H1 (cell line): ENCODE measurements around the gene TPBGL. TPM values are rescaled to one million over a fixed set of nuclear protein-coding genes. Genes with fewer than 3 reads are reported as not detected.

ENCODE experiments used
- CTCF ChIA-PET: fragments of 300-600 bp; sonication (Branson Sonifier 250); formaldehyde crosslinking; loops from one replicate; lab custom pipeline; 2021; ENCODE audit not compliant: partially characterized antibody; lab: Charles Lee
- POLR2A ChIA-PET: fragments of 300-600 bp; sonication (Branson Sonifier 250); formaldehyde crosslinking; loops from one replicate; lab custom pipeline; 2021; ENCODE audit warnings: inconsistent platforms; ENCODE audit not compliant: partially characterized antibody; lab: Charles Lee
- DNase-seq, 2 experiments: peaks; one replicate each; pipeline versions ENCODE4 v3.0.0 to v3.0.0-alpha.2; 2010 to 2022; ENCODE audit warnings: low spot score in 2 of 2, low read depth in 1 of 2, mixed read lengths in 1 of 2
- FAIRE-seq: peaks from 2 replicates; lab custom pipeline; 2011; peaks lifted over from hg19 to GRCh38; lab: Jason Lieb, UNC
- H2AFZ ChIP-seq: 2 replicates; pipeline ENCODE4 v1.8.1; 2012; ENCODE audit warnings: low read length, inconsistent platforms
- H2AK5ac ChIP-seq: 2 replicates; pipeline ENCODE4 v1.6.1; 2013; ENCODE audit warnings: low read depth, low read length
- H2BK120ac ChIP-seq: replicated peaks from 2 replicates; pipeline ENCODE3; 2013; ENCODE audit warnings: low read depth, low read length, inconsistent platforms
- H2BK12ac ChIP-seq: 2 replicates; pipeline ENCODE4 v1.6.1; 2013; ENCODE audit warnings: low read depth, low read length
- H2BK15ac ChIP-seq: 2 replicates; pipeline ENCODE4 v1.6.1; 2013; ENCODE audit warnings: low read length
- H2BK20ac ChIP-seq: 2 replicates; pipeline ENCODE4 v1.6.1; 2013; ENCODE audit warnings: low read length
- H2BK5ac ChIP-seq: 2 replicates; pipeline ENCODE4 v1.6.1; 2013; ENCODE audit warnings: low read depth, low read length
- H3K14ac ChIP-seq: 2 replicates; pipeline ENCODE4 v1.6.1; 2013; ENCODE audit warnings: inconsistent platforms; ENCODE audit not compliant: insufficient read length
- H3K18ac ChIP-seq: 2 replicates; pipeline ENCODE4 v1.6.1; 2013; ENCODE audit warnings: low read length; ENCODE audit errors: extremely low read depth
- H3K23ac ChIP-seq: 2 replicates; pipeline ENCODE4 v1.6.1; 2013; ENCODE audit warnings: inconsistent platforms; ENCODE audit not compliant: insufficient read length
- H3K23me2 ChIP-seq: 2 replicates; pipeline ENCODE4 v1.6.1; 2013; ENCODE audit warnings: low read depth, low read length
- H3K27ac ChIP-seq: 2 replicates; pipeline ENCODE4 v1.6.1; 2011; ENCODE audit warnings: low read depth, low read length, inconsistent platforms
- H3K27me3 ChIP-seq, 4 experiments: replicated peaks in 1 of 4; 1 replicate in 1 of 4; 2 replicates in 3 of 4; pipeline versions ENCODE4 v1.6.1 to v1.8.1; 2011 to 2013; ENCODE audit warnings: low read length in 3 of 4, mild to moderate bottlenecking in 3 of 4, inconsistent platforms in 2 of 4, mixed read lengths in 2 of 4, moderate library complexity in 1 of 4; ENCODE audit not compliant: control insufficient read depth in 3 of 4, insufficient read depth in 3 of 4; ENCODE audit errors: extremely low read depth in 1 of 4
- H3K36me3 ChIP-seq, 4 experiments: 2 replicates each; pipeline versions ENCODE4 v1.6.1 to v1.8.1; 2011 to 2013; ENCODE audit warnings: mild to moderate bottlenecking in 4 of 4, low read length in 3 of 4, moderate library complexity in 2 of 4, control low read depth in 1 of 4, inconsistent platforms in 1 of 4; ENCODE audit not compliant: insufficient read depth in 4 of 4, control insufficient read depth in 2 of 4
- H3K4ac ChIP-seq: replicated peaks from 2 replicates; pipeline ENCODE3; 2013; ENCODE audit warnings: low read length, low read depth, mixed read lengths, inconsistent platforms; ENCODE audit not compliant: insufficient read length
- H3K4me1 ChIP-seq, 4 experiments: replicated peaks in 1 of 4; 1 replicate in 1 of 4; 2 replicates in 3 of 4; pipeline versions ENCODE4 v1.6.1 to v1.8.1; 2011 to 2013; ENCODE audit warnings: low read length in 3 of 4, inconsistent platforms in 2 of 4, mixed read lengths in 1 of 4; ENCODE audit not compliant: insufficient read depth in 4 of 4, control insufficient read depth in 3 of 4
- H3K4me2 ChIP-seq, 2 experiments: 2 replicates each; pipeline versions ENCODE4 v1.6.1 to v1.8.1; 2011 to 2013; ENCODE audit warnings: low read depth in 2 of 2, low read length in 2 of 2, control low read depth in 1 of 2, inconsistent platforms in 1 of 2, mild to moderate bottlenecking in 1 of 2; ENCODE audit not compliant: insufficient read depth in 1 of 2
- H3K4me3 ChIP-seq, 4 experiments: fragments of 200-600, 300-600 bp in 1 of 4; sonication (generic), shearing (Covaris generic), sonication (Bioruptor Twin) in 1 of 4; 2 replicates each; pipeline versions ENCODE4 v1.5.1 to v1.8.1; 2011 to 2016; ENCODE audit warnings: low read length in 4 of 4, low read depth in 3 of 4, control low read depth in 2 of 4, inconsistent platforms in 2 of 4, mild to moderate bottlenecking in 2 of 4, mixed read lengths in 1 of 4, moderate library complexity in 1 of 4; ENCODE audit not compliant: insufficient read depth in 2 of 4; ENCODE audit errors: extremely low read depth in 1 of 4
- H3K56ac ChIP-seq: replicated peaks from 2 replicates; pipeline ENCODE3; 2013; ENCODE audit warnings: low read depth, mild to moderate bottlenecking, mixed read lengths, low read length, inconsistent platforms; ENCODE audit not compliant: insufficient read length
- H3K79me1 ChIP-seq: 2 replicates; pipeline ENCODE4 v1.6.1; 2013; ENCODE audit warnings: low read depth, low read length, control low read depth
- H3K79me2 ChIP-seq, 2 experiments: 2 replicates each; pipeline versions ENCODE4 v1.6.1 to v1.8.1; 2012 to 2013; ENCODE audit warnings: low read length in 2 of 2, mild to moderate bottlenecking in 2 of 2, inconsistent platforms in 1 of 2; ENCODE audit not compliant: insufficient read depth in 2 of 2, control insufficient read depth in 1 of 2
- H3K9ac ChIP-seq, 4 experiments: replicated peaks in 1 of 4; 1 replicate in 1 of 4; 2 replicates in 3 of 4; pipeline versions ENCODE4 v1.6.1 to v1.8.1; 2011 to 2013; ENCODE audit warnings: low read depth in 3 of 4, low read length in 3 of 4, control low read depth in 2 of 4, mild to moderate bottlenecking in 2 of 4, moderate library complexity in 2 of 4, inconsistent platforms in 1 of 4; ENCODE audit errors: extremely low read depth in 1 of 4
- H3K9me3 ChIP-seq, 2 experiments: 2 replicates each; pipeline versions ENCODE4 v1.6.1 to v1.8.1; 2012 to 2013; ENCODE audit warnings: mild to moderate bottlenecking in 2 of 2, moderate library complexity in 2 of 2, control low read depth in 1 of 2, inconsistent platforms in 1 of 2, low read depth in 1 of 2, low read length in 1 of 2, mixed read lengths in 1 of 2; ENCODE audit not compliant: insufficient read depth in 2 of 2
- H4K20me1 ChIP-seq, 2 experiments: replicated peaks in 1 of 2; 2 replicates each; pipeline versions ENCODE3 to v1.8.1; 2011 to 2013; ENCODE audit warnings: inconsistent platforms in 2 of 2, low read length in 2 of 2, mild to moderate bottlenecking in 1 of 2; ENCODE audit not compliant: insufficient read depth in 2 of 2, control insufficient read depth in 1 of 2
- H4K5ac ChIP-seq: 2 replicates; pipeline ENCODE4 v1.6.1; 2013; ENCODE audit warnings: low read length, low read depth, mixed read lengths, inconsistent platforms; ENCODE audit not compliant: insufficient read length
- H4K8ac ChIP-seq: 2 replicates; pipeline ENCODE4 v1.8.0; 2013; ENCODE audit warnings: mild to moderate bottlenecking, moderate library complexity, low read length, inconsistent platforms; ENCODE audit not compliant: insufficient read depth; ENCODE audit errors: extremely low read depth
- H4K91ac ChIP-seq: replicated peaks from 2 replicates; pipeline ENCODE3; 2013; ENCODE audit warnings: low read length, mixed read lengths, inconsistent platforms; ENCODE audit not compliant: insufficient read length
- FOSL1 ChIP-seq: IDR thresholded peaks from 2 replicates; pipeline ENCODE4 v1.6.1; 2011; ENCODE audit warnings: mild to moderate bottlenecking, low read depth, low read length, moderate library complexity; ENCODE audit not compliant: insufficient read depth
- GABPA ChIP-seq: IDR thresholded peaks from 2 replicates; pipeline ENCODE4 v1.6.1; 2011; ENCODE audit warnings: mild to moderate bottlenecking, low read length, moderate library complexity, borderline replicate concordance; ENCODE audit not compliant: insufficient read depth
- PHF8 ChIP-seq: fragments of 200-600 bp; sonication (generic); conservative IDR thresholded peaks from 2 replicates; pipeline ENCODE4 v1.7.1; 2012; ENCODE audit warnings: low read depth, mild to moderate bottlenecking, inconsistent platforms, low read length, moderate library complexity
- POLR2A ChIP-seq, 2 experiments: IDR thresholded peaks; 1 replicate in 1 of 2; 2 replicates in 1 of 2; pipeline ENCODE4 v1.6.1; 2011; ENCODE audit warnings: low read depth in 2 of 2, low read length in 2 of 2, mild to moderate bottlenecking in 2 of 2; ENCODE audit errors: control extremely low read depth in 1 of 2
- RFX5 ChIP-seq: IDR thresholded peaks from 2 replicates; pipeline ENCODE4 v1.6.1; 2011; ENCODE audit warnings: low read depth, low read length, improper control_type of control experiment, borderline replicate concordance
- SAP30 ChIP-seq: fragments of 300-600 bp; sonication (generic); IDR thresholded peaks from 2 replicates; pipeline ENCODE4 v1.7.1; 2012; ENCODE audit warnings: low read length, moderate library complexity, mild to moderate bottlenecking, inconsistent platforms; ENCODE audit not compliant: insufficient read depth, insufficient replicate concordance
- SP1 ChIP-seq: IDR thresholded peaks from 2 replicates; pipeline ENCODE4 v1.6.1; 2011; ENCODE audit warnings: low read depth, low read length
- SRF ChIP-seq: IDR thresholded peaks from 2 replicates; pipeline ENCODE4 v1.6.1; 2011; ENCODE audit warnings: mild to moderate bottlenecking, low read depth, low read length, moderate library complexity
- SUZ12 ChIP-seq: fragments of 200-600 bp; sonication (generic); IDR thresholded peaks from 2 replicates; pipeline ENCODE4 v1.6.1; 2012; ENCODE audit warnings: mild to moderate bottlenecking, inconsistent platforms, low read length, moderate library complexity, mixed read lengths
- WGBS, 2 experiments: shearing (Covaris generic) in 1 of 2; methylation state at CpG; one replicate each; pipeline versions ENCODE4 v1.1.6 to v1.1.7; 2013 to 2015; ENCODE audit warnings: low lambda C conversion rate in 2 of 2, mixed read lengths in 2 of 2, inconsistent platforms in 1 of 2, low coverage in 1 of 2, missing lambda C conversion rate in 1 of 2; ENCODE audit not compliant: insufficient replicate concordance in 2 of 2, insufficient coverage in 1 of 2, insufficient read length in 1 of 2; ENCODE audit errors: extremely low coverage in 1 of 2, missing lambda C conversion rate in 1 of 2; 5-methylcytosine and 5-hydroxymethylcytosine counted together
- polyA plus RNA-seq, 7 experiments: library from polyadenylated mRNA; depleted of rRNA in 3 of 7; stranded (reverse) in 5 of 7; unstranded in 2 of 7; fragments of >200 nt in 5 of 7; fragments of 200-250 nt in 2 of 7; gene quantifications; 1 replicate in 5 of 7; 2 replicates in 1 of 7; 4 replicates in 1 of 7; pipeline versions ENCODE4 v1.2.1 to v1.2.3, GENCODE V29; 2011 to 2013; ENCODE audit warnings: missing spikeins in 2 of 7, mixed read lengths in 2 of 7
- total RNA-seq: library from RNA; stranded (reverse); fragmentation: NEBNext Ultra II Directional; extraction: Animal tissue kit (Norgen Biotek cat#: 25700); gene quantifications from 2 replicates; pipeline ENCODE4 v1.2.1, GENCODE V29; 2021
- TF ChIP-seq, protein P1 (sequence below): IDR thresholded peaks from 2 replicates; pipeline ENCODE4 v1.6.1; 2011; ENCODE audit warnings: low read length, improper control_type of control experiment
- TF ChIP-seq, protein P2 (sequence below): IDR thresholded peaks from 2 replicates; pipeline ENCODE4 v1.6.1; 2011; ENCODE audit warnings: low read depth, mild to moderate bottlenecking, low read length; ENCODE audit not compliant: insufficient read depth

Gene TPBGL
- total and polyA plus RNA-seq, 2 of the 8 experiments (the other 6 are each of a cell fraction or from before 2014, with no cell fraction given), result 0.26 to 0.37 TPM

DNA sequence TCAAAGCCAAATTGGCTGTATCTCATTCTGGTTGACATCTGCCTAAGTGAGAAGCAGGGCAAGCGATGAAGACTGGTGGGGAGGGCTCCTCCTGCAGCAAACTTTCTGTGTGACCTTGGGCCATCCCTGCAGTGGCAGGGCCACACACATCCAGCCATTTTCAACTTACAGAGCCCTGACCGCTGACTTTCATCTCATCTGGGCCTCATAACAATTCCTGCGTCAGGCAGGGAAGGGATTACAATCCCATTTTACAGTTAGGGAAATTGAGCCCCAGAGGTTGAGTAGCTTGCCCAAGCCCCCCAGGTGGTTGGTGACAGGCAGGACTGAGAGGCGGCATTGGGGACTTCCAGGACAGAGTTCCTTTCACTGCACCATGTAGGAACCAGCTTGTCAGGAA, 21.9 kb downstream of the TPBGL start:
- 90% methylated on average over 4 of the region's 4 CpGs; no CpG with 5 or more reads in 1 of the 2 experiments for WGBS, 2 experiments
- H3K4me3 ChIP-seq, result no peak overlapping the region
- H2BK12ac ChIP-seq, result no peak overlapping the region
- H4K20me1 ChIP-seq, result no peaks in the 10 kb centered on the region
- no peaks in the 10 kb centered on the region for H3K79me2 ChIP-seq
- no peak overlapping the region for H2BK20ac ChIP-seq
- DNase-seq (no peak), FAIRE-seq (no peak)
- no peak overlapping the region for H2AK5ac ChIP-seq
- no peak overlapping the region for H3K27ac ChIP-seq
- no peak overlapping the region for H4K8ac ChIP-seq
- no peak overlapping the region for H3K18ac ChIP-seq
- H3K27me3 ChIP-seq, result no peaks in the 10 kb centered on the region
- ChIA-PET CTCF (interaction anchor here (0.6 to 7.4 kb wide), 7 partner anchors 9 to 1037 kb away, joined by 3 to 45 read pairs (median 6); no protein-coding TSS in a partner anchor), POLR2A (interaction anchor here (0.7 to 2.0 kb wide), 8 partner anchors 8 to 300 kb away, joined by 3 to 7 read pairs (median 4); no protein-coding TSS in a partner anchor)
- no peak overlapping the region for H2BK120ac ChIP-seq
- H4K5ac ChIP-seq, result no peak overlapping the region
- no peaks in the 10 kb centered on the region for H3K79me1 ChIP-seq
- no peak overlapping the region for H3K56ac ChIP-seq
- H3K36me3 ChIP-seq, result no peaks in the 10 kb centered on the region
- no peak overlapping the region for H3K9ac ChIP-seq
- TF ChIP-seq SUZ12 (no peak), FOSL1 (no peak), SRF (no peak), POLR2A (IDR thresholded peaks at IDR 0.05; ENCODE audit: control extremely low read depth in 1 of 2, low read depth in 2 of 2, low read length in 2 of 2) (no peak), PHF8 (no peak), SAP30 (no peak), SP1 (no peak), RFX5 (no peak), GABPA (no peak)
- TF ChIP-seq, protein P1, sequence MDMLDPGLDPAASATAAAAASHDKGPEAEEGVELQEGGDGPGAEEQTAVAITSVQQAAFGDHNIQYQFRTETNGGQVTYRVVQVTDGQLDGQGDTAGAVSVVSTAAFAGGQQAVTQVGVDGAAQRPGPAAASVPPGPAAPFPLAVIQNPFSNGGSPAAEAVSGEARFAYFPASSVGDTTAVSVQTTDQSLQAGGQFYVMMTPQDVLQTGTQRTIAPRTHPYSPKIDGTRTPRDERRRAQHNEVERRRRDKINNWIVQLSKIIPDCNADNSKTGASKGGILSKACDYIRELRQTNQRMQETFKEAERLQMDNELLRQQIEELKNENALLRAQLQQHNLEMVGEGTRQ, result no peak
- TF ChIP-seq, protein P2, sequence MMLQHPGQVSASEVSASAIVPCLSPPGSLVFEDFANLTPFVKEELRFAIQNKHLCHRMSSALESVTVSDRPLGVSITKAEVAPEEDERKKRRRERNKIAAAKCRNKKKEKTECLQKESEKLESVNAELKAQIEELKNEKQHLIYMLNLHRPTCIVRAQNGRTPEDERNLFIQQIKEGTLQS, result no peak
- H3K4me2 ChIP-seq, result no peak overlapping the region
- no peak overlapping the region for H3K4ac ChIP-seq
- no peaks in the 10 kb centered on the region for H3K23me2 ChIP-seq
- no peaks in the 10 kb centered on the region for H3K9me3 ChIP-seq
- H2BK5ac ChIP-seq, result no peak overlapping the region; the same call in 1 of the 2 replicates
- no peak overlapping the region for H2AFZ ChIP-seq
- no peak overlapping the region for H3K23ac ChIP-seq
- peaks cover 0 to 4% (median under 1%) of the 10 kb centered on the region in 4 experiments; a peak in 1 of 7 replicates for H3K4me1 ChIP-seq
- H3K14ac ChIP-seq, result no peak overlapping the region
- H4K91ac ChIP-seq, result no peak overlapping the region
- H2BK15ac ChIP-seq, result no peak overlapping the region
